Transverse colon (tissue), 3 donors: Measurements from ENCODE around the gene SDK2.

Experiments used
- CTCF ChIP-seq, 5 experiments: fragments of 200-600 bp in 3 of 5; fragments of 450-650 bp in 2 of 5; sonication (generic) in 3 of 5; IDR thresholded peaks; 1 replicate in 2 of 5; 2 replicates in 3 of 5; pipeline ENCODE4 v1.5.1; 2016 to 2017; ENCODE audit warnings: antibody characterized with exemption in 5 of 5, inconsistent platforms in 3 of 5, mild to moderate bottlenecking in 2 of 5, moderate library complexity in 1 of 5
- POLR2A ChIP-seq: fragments of 450-650 bp; IDR thresholded peaks from one replicate; pipeline ENCODE4 v1.6.1; 2016; ENCODE audit warnings: antibody characterized with exemption, mild to moderate bottlenecking, moderate library complexity

GRCh38 chr17:73365906-73366623 lies 278.2 kb downstream of the SDK2 start:
- TF ChIP-seq POLR2A, result no peak
- no peak for TF ChIP-seq CTCF (IDR thresholded peaks at IDR 0.05)
